GM18526 (cell line): ENCODE measurements around the gene MAD2L1BP.

Experiments
- POLR2A ChIP-seq: IDR thresholded peaks from 3 replicates; pipeline ENCODE4 v1.6.1; 2011; ENCODE audit not compliant: insufficient read length; ENCODE audit errors: extremely low read depth

Gene MAD2L1BP

DNA sequence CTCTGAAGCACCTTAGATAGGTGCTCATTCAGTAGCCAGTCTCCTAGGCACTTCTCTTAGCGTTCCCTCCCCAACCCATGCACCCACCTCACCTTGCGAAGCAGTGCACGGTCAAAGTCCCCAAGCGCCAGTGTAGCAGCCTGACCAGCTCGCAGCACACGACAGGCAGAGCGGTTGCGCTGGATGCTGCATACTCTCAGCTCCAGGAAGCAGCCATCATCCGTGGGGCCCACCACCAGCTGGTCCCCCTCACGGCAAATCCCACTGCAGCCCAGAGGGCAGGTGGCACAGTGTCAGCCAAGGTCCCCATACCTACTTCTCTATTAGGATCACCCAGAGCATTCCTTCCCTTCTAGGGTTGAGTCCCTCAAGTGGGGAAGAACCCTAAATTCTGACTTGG, 13.1 kb upstream of the MAD2L1BP start:
- no peak for TF ChIP-seq POLR2A

DNA sequence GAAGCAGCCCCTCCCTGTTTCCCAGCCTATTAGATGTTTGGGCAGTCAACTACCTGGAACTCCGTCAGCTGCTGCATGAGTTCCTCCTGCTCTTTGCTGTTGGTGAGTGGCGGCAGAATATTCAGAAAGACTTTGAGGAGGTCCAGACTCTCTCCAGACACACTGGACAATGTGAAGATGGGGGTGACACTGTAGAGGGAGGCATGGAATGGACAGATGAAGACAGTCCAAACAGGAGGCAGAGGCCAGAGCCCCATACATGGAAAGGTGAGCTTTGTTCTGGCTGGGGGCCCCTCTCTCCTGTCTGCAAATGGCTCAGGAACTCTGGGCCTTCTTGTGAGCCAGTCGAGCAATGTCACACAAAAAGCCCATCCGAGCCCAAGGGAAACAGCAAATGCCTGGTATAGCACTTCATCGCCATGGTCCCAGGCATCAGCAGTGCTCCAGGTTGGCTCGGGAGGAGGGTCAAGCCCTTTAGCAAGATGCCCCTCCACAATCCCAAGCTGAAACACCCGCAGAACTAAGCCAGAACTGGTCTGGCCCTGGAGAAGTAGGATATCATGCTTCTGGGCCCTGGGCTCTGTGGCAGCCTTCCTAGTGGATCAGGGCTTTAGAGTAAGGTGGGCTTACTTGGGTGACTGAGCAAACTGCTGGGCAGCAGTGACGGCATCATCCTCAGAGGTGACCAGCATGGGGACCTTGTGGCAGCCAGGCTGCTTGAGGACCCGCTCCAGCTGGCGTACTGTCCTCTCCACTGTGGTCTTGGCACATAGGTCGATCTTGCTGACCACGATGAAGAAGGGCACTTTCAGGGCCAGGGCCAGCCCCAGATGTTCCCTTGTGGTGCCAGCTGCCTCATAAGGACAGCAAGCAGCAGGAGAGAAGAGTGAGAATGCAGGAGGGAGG, 11.5 kb upstream of the MAD2L1BP start:
- no peak for TF ChIP-seq POLR2A

DNA sequence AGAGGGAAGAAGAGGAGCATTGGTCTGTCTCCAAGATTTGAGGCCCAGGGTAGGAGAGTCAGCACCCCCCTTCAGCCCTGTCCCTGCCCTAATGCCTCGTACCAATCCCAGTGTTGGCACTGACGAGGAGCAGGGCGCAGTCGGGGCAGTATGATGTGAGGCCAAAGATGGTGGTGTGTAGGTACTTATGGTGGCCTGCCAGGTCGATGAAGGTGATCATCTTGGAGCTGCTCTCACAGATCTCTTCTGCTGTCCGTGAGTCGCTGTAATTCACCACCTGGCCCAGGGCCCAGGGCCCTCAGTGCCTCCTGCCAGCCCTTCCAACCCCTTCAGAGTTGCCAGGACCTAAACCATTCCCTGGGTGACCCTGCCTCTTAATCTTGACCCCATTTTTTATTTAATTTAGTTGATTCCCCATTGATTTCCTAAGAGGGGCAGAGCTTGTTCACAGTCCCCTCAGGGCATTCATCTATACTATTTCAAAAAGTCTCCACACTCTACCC, 10.8 kb upstream of the MAD2L1BP start:
- TF ChIP-seq POLR2A, result no peak

DNA sequence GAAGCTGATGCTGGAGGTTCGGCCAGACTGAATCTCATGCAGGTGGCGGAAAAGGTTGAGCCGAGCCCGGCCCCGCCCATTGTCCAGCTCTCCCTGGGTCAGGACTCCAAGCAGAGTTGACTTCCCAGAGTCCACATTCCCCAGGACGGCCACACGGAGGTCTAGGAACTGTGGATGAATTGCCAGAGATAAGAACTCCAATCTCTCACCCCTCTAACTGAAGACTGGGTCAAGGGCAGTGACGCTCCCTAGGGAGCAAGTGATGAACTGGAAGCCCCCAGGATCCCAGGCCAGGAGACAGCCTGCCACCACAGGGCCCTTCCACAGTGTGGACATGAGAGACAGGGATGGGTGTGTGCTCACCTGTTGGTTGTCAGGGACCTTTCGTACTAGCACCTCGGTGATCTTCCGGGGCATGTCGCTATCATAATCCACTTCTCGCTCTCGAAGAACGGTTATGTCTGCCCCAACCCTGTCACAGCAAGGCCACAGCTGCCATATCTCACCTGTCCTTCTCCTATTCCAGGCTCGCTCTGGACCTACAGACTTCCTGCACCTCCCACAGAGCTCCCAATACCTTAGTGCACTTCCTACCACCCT, 10.1 kb upstream of the MAD2L1BP start:
- TF ChIP-seq POLR2A, result no peak

DNA sequence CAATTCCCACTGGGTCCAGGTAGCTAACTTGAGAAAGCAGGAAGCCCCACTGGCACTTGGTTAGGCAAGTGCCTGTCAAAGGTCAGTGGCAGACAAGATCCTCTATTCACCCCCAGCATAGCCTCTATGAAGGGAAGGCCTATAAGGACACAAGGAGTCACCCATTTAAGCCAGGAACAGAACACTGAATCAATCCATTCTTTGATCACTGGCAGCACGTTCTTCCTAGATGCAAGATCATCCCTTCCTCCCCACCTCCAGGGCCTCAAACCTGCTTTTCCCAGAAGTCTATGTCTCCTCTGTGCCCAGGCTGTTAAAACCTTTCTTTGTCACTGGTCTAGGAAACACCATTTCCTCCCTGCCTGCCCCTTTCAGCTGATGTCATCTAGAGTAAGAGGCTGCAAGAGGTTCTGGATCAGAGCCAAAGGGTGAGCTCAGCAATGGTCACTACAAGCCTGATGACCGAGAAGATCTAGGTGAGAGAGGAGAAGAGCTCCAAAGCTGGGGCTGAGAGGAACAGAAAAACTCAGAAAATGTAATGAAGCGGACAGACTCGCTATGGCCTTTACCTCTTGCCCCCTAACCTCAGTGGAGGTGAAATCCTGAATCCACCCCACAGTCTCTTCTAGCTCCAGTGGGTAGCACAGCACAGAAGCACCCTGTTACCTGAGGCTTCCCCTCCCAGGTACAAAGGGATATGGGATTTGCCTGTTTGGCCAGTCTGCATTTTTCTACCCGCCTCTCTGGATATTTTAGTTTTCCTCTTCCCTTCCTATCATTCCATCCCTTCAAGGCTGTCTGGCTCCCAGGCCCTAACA, 8.4 kb upstream of the MAD2L1BP start:
- TF ChIP-seq POLR2A, result no peak

DNA sequence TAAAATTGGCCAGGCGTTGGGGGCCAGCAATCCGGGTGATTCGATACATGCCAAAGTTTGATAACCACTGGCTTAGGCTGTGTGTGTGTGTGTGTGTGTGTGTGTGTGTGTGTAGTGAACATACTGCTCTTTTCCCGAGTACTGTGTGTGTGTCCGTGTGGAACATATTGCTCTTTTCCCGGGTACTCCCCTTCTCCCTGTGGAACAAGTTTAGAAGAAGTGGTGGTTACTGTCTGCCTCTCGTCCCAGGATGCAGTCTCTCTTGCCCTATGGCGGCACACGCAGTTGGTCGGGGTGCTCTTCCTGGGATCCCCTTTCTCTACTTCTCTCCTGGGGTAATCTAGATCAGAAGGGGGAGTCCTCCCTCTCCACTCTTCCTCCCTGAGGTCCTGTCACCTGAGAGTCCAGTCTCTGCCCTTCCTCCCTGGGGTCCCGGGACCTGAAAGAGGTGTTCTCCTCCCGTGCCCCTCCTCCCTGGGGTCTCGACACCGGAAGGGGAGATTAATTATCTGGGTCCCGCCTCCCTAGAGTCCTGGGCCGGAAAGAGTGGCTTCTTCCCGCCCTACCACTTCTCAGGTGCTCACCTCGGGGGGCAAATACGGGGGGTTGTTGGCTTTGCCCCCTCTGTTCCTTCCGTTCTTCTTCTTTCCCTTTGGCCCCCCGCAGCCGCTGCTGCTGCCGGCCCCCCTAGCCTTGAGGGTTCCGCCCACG, 7.1 kb upstream of the MAD2L1BP start:
- no peak for TF ChIP-seq POLR2A

DNA sequence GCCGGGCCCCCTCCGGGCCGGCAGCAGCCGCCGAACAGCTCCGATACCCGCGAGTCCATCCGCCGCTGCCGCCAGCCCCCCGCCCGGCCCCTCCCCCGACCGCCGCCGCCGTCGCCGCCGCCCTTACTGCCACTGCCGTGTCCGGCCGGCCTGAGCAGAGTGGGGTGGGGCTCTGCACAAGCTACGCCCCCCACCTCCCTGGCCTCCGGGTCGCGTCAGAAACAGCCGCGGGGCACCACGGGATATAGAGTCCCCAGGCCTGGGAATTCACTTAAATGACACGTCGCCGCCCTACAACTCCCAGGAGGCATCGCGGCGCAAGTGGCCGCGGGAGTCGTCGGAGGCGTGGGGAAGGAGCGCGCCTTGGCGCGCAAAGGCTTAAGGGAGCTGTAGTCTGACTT, 6.5 kb upstream of the MAD2L1BP start, which contains the start of gene GTPBP2:
TSS of gene GTPBP2 (minus strand) at position 161 of the 401 bp plus-strand sequence. CDS start at position 59, 102 bp downstream.
- TF ChIP-seq POLR2A, result peak; percentile 38

DNA sequence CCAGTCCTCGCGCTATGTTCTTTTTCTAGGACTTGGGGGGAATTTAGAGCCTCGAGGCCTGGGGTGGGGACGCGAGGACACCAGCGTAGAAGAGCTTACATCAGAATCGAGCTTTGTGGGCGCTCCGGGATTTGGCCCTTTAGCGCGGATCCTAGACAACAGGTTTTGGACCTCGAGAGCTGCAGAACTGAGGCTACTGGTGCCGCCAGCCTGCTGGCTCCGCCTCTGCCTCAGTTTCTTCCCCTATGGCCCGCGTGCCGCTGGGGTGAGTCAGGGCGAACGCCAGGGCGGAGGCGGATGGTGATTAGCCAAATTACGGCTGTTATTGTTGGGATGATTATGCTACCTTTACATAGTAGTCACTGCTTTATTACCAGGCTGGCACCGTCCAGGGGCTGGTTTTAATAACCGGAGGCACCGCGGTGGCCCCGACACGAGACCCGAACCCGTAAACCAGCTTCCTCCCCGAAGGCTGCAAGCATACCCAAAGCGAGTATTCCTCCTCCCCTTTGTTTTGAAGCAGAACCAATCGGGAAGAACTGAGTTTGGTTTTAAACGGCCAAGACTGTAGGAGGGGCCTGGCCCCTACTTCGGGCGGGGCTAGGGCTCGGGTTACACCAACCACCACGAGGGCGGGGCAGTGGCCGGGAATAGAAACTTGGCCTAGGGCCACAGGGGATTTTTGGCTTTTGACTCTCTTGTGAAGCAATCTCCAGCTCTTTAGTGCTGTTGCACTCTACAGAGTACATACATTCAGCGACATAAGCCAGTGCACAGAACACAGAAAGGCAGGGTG, 5.9 kb upstream of the MAD2L1BP start:
- peak; percentile 68 for TF ChIP-seq POLR2A

DNA sequence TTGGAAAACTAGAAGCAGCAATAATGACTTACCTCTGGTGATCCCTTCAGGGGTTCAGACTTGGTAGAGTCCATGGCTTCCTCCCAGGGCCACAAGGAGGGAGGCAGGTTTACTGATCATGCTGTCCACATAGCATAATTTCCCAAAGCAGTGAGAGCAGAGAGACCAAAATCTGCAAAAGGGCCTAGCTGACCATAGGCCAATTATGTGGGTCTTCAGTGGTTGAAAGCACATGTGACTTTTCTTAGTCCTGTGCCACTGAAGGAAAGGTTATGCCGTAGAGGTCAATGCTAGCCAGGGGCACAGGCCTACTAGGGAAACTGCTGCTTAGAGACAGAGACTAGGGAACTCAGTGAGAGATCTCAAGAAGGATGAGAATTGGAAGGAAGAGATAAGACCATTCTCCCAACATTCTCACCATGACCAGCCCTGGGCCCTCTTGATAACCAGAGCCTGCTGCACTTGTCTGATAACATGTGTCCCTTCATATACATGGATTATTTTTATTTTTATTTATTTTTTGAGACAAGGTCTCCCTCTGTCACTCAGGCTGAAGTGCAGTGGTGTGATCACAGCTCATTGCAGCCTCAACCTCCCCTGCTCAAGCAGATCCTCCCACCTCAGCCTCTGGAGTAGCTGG, 4.5 kb upstream of the MAD2L1BP start:
- no peak for TF ChIP-seq POLR2A

DNA sequence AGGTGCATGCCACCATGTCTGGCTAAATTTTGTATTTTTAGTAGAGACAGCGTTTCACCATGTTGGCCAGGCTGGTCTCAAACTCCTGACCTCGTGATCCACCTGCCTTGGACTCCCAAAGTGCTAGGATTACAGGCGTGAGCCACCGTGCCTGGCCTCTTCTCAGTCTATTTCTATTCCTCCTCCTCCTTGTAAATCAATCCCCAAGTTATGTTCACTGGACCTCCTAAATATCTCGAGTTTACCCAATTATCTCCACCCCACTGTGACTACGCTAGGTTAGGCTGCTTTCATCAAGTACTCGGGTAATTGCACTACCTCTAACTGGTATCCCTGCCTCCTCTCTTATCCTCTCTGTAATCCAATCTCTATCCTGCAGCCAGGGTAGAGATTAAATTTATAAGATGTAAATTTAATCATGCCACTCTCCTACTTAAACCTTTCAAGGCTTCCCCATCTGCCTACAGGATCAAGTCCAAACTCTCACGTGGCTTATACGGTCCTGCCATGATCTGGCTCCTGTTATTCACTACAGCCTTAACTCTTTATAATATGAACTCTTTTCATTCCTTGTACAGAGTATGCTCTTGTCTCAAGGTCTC, 837 bp upstream of the MAD2L1BP start:
- no peak for TF ChIP-seq POLR2A

DNA sequence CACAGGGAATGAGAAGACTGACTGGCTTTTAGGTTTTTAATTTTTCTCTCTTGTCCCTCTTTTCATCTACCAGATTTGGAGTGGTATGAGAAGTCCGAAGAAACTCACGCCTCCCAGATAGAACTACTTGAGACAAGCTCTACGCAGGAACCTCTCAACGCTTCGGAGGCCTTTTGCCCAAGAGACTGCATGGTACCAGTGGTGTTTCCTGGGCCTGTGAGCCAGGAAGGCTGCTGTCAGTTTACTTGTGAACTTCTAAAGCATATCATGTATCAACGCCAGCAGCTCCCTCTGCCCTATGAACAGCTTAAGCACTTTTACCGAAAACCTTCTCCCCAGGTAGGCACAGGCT, 644 bp downstream of the MAD2L1BP start:
- no peak for TF ChIP-seq POLR2A

DNA sequence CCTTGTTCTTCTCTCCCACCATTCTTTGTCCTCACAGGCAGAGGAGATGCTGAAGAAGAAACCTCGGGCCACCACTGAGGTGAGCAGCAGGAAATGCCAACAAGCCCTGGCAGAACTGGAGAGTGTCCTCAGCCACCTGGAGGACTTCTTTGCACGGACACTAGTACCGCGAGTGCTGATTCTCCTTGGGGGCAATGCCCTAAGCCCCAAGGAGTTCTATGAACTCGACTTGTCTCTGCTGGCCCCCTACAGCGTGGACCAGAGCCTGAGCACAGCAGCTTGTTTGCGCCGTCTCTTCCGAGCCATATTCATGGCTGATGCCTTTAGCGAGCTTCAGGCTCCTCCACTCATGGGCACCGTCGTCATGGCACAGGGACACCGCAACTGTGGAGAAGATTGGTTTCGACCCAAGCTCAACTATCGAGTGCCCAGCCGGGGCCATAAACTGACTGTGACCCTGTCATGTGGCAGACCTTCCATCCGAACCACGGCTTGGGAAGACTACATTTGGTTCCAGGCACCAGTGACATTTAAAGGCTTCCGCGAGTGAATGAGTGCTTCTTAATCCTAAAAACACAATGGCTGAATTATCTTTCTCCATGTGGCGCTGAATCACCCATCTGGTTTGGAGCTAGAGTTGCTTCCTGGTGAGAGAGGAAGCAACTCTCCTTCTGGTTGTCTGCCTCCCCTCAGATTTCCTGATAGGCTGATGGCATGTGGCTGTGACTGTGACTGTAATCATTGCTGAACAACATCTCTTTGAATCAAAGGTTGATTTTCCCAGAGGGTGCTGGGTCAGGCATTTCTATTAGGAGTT, 4.6 kb downstream of the MAD2L1BP start:
- TF ChIP-seq POLR2A, result no peak
